Cardiac ventricle fibroblast (primary cell): ENCODE results near the gene RASGRF1. TPM values are rescaled to one million over a fixed set of nuclear protein-coding genes. Genes with fewer than 3 reads are reported as not detected.

ENCODE experiments used
- total RNA-seq: library from RNA; depleted of rRNA; stranded (reverse); fragments of >200 nt; gene quantifications from 2 replicates; pipeline ENCODE4 v1.2.3, GENCODE V29; 2015

The RASGRF1 gene
- not detected in 2 replicates for total RNA-seq

GRCh38 chr15:79090487-79091203, at the start of gene RASGRF1:
Gene RASGRF1 (minus strand): TSS chr15:79090780. CDS start chr15:79090498, 282 bp downstream.

GRCh38 chr15:78944669-78945407, 145.7 kb downstream of the RASGRF1 start, which contains the start of gene CTSH:
Gene CTSH (minus strand): TSS chr15:78945046. CDS start chr15:78944981, 65 bp downstream.

Other genes with a start within 250 kb of the RASGRF1 start
- gene MORF4L1, start 217.9 kb downstream of the RASGRF1 start, total RNA-seq: 285 and 318 TPM in 2 replicates
- gene CTSH, start 145.7 kb downstream of the RASGRF1 start, total RNA-seq: 14.8 and 18.4 TPM in 2 replicates
- not detected in 2 replicates for gene ANKRD34C, start 191.9 kb upstream of the RASGRF1 start, total RNA-seq
- gene TMED3, start 220.3 kb upstream of the RASGRF1 start, total RNA-seq: 126 TPM in 2 replicates